HG02852 (cell line): ENCODE data around the gene PSORS1C1.
A peak's percentile ranks its signal among the peaks of the same experiment; 100 is the strongest.
"Not testable (repeated sequence)": the region's sequence is repeated elsewhere in the genome, so short reads cannot be mapped to it uniquely, and the experiment has no call there.

ENCODE experiments used
- ATAC-seq: cut with Tn5 transposase; IDR thresholded peaks from one replicate; pipeline ENCODE4 v1.9.1; 2021; ENCODE audit warnings: mild to moderate bottlenecking, moderate library complexity; ENCODE audit not compliant: unreplicated experiment

The PSORS1C1 gene

DNA sequence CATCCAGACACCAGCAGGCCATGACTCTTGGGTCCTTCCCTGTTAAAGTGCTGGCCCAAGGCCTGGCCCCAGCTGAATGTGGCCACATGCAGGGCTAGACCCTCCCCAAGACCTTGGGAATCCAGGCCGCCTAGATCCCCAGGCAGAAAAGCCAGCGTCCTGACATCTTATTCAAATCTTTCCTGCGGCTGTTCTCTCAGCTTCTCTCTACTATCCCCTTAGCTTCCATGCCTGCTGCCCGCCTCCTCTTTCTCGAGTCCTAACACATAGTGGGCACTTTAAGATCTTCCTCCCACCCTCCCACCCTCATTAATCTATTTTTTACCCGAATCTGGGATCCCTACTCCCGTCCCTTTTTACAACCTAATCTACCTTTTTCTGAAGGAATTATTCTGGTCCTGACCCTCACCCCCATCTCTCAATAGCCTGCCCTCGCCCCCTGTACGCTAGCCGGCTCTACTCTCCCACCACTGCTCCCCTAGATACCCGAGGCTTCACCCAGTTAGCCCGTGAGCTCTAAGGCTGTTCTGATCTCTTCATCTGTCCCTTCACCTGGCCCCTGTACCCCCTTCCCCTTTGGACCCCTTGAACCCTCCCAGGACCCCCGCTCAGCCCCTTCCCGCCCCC, 43.0 kb downstream of the PSORS1C1 start, which contains the start of gene CCHCR1:
Gene CCHCR1, minus strand, starts transcription at position 290 of the 627 bp plus-strand sequence. Its CDS starts 202 bp downstream, at position 88.
- no peak for ATAC-seq

DNA sequence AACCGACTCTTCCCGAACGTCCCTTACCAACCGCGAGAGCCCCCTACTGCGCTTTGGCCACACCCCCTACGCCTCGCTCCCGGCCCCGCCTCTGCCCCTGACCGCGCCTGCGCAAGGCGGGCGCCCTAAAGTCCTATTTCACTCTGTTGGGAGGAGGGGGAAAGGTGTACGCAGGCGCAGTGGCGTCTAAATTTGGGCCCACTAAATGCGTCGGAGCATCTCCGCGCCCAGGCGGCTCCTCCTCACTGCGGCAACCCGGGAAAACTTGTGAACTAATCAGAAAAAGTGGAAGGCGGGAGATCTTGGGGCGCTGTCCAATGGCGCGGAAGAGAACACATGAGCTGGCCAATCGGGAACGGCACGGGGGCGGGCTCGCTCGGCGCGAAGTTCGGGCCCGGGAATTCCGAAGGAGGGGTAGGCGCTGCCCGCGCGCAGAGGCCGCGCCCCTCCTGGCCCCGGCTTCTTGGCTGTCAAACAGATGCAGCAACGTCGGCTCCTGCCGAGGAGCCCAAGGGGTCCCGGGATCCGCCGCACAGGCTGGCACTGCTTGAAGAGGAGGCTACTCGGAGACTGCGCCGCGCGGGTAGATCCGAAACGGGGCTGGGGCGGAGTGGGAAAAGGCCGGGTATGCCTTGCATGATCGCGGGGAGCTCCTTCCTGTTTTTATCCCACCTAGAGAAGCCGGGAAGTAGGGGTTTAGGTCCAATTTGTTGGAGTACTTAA, 43.7 kb downstream of the PSORS1C1 start, which contains the start of gene TCF19:
Gene TCF19, plus strand, starts transcription at position 450 of the 723 bp plus-strand sequence. CDS start 881 bp downstream, outside the sequence.
- ATAC-seq: peak; percentile 84

DNA sequence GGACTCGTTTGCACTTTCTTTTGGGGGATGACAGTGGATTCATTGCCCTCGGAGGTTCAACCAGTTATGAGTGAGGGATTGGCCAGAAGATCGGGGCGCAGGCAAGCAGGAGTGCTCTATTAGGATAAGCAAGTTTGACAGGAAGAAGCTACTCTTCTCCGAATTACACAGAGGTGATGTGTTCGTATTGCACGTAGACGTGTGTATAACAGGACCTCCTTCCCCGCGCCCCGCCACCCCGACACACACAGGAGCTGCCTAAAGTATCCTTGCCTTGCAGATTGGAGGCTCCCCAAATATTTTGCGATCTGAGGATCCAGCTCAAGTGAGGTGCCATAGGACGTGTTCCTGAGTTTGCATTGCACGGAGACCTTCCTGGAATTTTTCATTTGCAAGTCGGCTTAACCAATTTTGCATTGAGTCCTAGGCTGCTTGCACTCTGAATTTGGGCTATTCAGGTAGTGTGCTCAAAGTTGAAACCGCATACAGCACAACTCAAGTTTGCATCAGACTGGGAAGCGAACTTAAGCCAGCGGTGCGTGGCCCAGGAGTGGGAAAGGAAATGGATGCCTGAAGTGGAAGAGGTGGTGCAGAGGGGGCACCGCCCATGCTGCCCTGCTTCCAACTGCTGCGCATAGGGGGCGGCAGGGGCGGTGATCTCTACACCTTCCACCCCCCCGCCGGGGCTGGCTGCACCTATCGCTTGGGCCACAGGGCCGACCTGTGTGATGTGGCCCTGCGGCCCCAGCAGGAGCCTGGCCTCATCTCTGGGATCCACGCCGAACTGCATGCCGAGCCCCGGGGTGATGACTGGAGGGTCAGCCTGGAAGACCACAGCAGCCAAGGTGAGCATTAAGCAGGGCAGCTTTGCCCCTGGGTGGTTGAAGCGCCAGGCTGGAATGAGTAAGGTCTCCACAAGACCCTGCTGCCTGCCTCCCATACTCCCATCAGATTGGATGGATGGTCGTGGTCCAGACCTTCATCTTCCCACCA, 44.6 kb downstream of the PSORS1C1 start:
- ATAC-seq: no peak

DNA sequence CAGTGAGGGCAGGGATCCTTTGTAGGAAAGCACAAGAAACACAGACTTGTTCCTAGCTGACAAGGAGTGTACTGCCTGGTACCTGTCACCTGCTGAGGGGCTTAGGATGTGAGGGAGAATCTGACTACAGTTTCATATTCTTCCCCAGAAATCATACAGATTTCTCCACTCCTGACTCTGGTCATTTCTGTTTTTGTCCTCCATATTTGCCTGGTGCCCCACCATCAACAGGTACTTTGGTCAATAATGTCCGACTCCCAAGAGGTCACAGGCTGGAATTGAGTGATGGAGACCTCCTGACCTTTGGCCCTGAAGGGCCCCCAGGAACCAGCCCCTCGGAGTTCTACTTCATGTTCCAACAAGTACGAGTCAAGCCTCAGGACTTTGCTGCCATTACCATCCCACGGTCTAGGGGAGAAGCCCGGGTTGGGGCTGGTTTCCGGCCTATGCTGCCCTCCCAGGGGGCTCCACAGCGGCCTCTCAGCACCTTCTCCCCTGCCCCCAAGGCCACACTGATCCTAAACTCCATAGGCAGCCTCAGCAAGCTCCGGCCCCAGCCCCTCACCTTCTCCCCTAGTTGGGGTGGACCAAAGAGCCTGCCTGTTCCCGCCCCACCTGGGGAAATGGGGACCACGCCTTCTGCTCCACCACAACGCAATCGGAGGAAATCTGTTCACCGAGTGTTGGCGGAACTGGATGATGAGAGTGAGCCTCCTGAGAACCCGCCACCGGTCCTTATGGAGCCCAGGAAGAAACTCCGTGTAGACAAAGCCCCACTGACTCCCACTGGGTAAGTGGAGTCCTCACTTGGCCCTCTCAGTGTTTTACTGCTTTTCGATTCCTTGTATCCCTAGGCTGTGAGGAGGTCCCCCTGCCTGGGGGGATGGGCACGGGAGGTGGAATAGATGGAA, 46.9 kb downstream of the PSORS1C1 start:
- no peak for ATAC-seq

DNA sequence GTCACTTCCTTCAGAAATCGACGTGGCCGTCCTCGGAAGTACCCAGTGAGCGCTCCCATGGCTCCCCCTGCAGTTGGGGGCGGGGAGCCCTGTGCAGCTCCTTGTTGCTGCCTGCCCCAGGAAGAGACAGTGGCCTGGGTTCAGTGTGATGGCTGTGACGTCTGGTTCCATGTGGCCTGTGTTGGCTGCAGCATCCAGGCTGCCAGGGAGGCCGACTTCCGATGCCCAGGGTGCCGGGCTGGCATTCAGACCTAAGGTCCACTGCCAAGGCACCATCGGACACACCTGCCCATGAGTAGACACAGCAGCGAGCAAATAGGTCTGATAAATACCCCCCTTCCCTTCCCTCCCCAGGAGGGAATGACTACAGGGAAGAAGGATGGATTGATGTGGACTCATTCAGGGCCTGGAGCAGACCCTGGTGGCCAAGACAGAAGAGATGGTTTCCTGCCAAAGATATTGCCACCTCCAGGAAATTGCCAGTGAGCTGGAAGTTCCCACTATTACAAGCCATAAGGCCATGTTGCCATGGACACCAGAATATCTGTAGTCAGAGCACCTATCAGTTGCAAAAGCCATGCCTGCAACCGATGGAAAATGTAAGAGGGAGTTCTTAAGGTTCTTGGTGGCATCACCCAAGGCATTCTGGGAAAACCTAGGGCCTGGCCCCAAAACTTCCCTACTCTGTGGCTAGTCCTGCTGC, 48.0 kb downstream of the PSORS1C1 start:
- no peak for ATAC-seq

DNA sequence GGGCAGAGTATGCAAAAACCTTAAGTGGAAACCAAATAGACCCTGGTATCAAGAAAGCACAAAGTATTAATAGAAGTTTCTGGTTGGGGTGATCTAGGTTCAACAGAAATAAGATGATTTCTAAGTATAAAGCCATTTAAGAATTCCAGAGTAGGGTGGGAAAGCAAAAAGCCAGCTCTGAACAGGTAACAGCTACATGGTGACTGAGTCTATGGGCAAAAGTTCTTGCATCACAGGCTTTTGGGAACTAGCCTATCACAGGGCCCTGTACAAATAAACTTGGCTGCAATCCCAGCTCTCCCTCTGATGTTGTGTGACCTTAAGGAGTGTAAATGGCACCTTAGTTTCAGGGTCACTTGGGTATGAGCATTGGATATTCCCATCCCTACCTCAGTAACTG, 49.3 kb downstream of the PSORS1C1 start:
- no peak for ATAC-seq

DNA sequence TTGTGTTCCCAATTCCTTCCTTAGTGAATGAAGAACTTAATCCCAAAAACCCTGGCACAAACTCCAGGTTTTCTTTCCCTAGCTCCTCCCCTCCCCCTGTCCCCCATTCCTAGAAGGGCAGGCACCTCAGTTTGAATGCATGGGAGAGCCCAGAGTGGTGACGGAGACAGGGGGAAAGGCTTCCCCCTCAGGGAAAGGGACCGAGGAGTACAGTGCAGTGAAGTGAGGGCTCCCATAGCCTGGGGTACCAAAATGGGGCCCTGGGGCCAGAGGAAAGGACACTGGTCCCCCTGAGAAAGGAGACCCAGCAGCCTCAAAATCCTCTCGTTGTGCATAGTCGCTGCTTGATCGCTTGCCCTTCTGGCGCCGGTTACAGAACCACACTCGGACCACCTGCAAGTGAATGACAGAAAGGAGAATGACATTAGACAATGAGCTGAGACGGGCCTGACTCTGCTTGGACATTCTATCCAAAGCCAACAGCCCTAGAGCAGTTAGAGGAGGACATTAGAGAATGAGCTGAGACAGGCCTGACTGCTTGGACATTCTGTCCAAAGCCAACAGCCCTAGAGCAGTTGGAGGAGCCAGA, 50.0 kb downstream of the PSORS1C1 start:
- ATAC-seq: not testable (repeated sequence)

DNA sequence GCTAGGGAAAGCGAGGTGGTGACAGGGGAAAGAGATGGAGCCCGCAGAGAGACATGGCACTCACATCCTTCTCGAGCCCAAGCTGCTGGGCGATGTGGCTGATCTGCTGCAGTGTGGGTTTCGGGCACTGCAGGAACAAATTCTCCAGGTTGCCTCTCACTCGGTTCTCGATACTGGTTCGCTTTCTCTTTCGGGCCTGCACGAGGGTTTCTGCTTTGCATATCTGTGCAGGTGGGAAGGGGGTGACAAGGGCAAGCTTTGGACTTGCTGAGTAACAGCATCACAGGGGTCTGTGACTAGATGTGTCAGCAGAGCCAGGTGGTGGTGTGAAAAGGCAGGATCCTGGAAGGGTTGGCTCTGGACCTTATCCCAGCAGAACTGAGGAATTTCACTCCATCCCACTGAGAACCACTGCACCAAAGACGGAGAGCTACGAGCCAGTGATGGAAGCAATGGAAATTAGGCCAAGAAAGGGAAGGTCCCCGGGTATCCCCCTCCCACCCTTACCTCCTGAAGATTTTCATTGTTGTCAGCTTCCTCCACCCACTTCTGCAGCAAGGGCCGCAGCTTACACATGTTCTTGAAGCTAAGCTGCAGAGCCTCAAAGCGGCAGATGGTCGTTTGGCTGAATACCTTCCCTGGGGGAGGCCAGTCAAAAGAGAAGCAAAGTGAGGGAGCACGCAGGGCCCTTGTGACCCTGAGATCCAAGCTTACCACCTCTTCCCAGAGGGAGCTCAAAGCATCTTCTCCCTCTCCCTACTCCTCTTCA, 50.6 kb downstream of the PSORS1C1 start:
- ATAC-seq: peak; percentile 77

DNA sequence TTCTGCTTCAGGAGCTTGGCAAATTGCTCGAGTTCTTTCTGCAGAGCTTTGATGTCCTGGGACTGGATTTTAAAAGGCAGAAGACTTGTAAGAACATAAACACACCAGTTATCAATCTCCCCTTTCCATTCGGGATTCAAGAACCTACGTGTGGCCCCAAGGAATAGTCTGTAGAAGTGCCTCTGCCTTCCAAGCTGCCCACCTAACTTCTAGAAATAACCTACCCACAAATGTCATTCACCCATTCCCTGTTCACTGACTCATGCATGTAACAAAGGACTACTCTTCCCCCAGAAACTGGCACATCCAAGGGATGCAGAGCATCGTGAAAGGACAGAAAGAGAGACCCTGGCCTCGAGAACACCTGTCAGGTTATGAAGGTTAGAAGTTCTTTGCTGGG, 51.4 kb downstream of the PSORS1C1 start:
- ATAC-seq: no peak

DNA sequence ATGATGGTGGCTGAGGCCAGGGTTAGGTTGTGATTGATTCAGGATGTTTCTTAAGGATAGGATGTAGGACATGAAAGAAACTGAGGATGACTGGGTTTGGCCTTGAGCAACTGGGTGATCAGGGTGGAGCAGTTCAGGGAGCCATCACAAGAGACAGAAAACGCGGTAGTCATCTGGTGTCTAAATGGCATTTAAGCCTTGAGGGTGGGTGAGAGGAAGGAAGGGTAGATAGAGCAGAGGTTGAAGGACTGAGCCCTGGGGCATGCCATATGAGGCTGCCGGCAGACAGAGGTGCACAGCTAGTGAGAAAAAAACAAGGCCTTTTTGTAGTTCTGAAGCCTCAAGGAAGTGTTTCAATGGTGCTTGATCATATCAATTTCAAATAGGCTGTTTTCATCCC, 54.0 kb downstream of the PSORS1C1 start:
- no peak for ATAC-seq

DNA sequence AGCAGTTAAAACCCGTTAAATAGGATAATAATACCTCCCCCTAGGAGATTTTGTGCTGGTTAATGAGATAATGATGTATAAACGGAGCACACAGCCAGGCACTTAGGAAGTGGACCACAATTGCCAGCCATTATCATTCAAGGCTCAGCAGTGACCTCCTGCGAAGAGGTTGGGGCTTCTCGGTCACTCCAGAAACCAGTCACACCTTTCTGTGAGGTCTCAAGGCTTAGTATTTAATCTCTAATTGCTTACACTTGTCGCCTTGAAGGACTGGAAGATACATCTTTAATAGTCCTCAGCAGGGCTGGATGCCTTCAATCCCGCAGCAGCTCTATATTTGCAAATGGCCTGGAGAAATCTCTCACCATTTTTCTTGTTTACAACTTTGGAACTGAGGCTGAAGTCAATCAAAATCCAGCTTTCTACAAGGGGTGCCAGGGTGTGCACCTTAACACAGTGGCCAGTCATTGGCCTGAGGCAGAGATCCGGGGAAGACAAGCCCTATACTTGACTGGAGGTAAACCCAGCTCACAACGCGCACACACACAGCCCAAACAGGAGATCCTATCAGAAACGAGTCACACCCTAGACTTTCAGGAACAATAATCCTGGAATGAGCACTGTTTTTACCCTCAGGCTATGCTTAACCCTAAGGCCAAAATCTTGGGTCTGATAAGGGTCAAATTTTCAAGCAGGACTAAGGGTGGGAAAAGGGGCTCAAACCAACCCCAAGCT, 54.7 kb downstream of the PSORS1C1 start:
- no peak for ATAC-seq

DNA sequence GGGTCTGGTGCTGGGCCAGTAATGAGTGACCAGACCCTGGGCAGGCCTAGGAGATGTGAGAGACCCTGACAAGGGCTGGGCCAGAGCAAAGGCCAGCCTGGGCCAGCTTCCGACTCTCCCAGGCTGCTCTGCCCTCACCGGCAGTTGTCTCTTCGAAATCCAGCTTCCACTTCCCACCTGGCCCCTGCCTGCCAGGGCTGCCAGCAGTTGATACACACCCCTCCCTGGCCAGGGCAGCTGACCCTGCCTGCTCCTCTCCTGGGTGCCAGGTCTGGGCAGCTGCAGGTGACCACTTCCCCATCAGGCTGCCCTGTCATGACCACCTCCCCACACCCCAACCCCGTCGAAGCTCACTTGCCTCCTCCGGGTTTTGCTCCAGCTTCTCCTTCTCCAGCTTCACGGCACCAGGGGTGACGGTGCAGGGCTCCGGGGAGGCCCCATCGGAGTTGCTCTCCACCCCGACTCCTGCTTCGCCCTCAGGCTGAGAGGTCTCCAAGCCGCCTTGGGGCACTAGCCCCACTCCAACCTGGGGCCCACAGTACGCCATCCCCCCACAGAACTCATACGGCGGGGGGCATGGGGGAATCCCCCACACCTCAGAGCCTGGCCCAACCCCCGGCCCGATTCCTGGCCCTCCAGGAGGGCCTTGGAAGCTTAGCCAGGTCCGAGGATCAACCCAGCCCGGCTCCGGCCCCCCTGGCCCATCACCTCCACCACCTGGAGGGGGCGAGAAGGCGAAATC, 55.4 kb downstream of the PSORS1C1 start:
- not testable (repeated sequence) for ATAC-seq

DNA sequence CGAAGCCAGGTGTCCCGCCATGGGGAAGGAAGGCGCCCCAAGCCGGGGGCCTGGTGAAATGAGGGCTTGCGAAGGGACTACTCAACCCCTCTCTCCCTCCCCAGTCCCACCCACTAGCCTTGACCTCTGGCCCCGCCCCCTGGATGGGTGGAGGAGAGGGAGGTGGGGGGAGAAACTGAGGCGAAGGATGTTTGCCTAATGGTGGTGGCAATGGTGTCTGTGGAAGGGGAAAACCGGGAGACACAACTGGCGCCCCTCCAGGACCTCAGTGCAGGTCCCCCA, 55.9 kb downstream of the PSORS1C1 start, which contains the start of gene POU5F1:
Gene POU5F1, minus strand, starts transcription at position 83 of the 282 bp plus-strand sequence. Its CDS starts 62 bp downstream, at position 21.
- ATAC-seq: no peak

DNA sequence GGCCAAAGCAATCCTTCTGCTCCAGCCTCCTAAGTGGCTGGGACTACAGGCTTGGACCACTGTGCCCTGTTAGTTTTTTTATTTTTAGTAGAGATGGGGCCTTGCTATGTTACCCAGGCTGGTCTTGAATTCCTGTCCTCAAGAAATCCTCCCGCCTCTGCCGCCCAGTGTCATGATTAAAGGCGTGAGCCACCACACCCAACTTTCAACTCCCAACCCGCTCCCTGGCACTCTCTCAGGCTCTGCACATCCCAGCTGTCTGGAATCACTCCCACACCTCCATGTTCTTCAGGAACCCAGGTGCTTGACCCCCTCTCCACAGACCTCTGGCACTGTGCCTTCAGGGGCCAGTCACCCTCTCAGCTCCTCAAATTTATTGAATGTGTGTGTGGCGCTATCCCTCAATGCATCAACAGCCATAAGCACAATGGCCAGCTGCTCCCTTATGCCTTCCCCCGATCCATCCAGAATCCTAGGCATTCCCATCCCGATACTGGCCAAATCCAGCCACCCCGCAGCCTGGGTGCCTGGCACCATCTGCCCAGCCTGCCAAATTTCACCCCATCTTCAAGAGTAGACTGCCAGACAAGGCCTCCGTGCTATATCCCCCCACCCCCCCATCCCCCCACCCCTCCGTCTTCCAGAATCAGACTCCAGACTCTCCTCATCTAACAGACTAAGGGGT, 56.5 kb downstream of the PSORS1C1 start:
- ATAC-seq: no peak

DNA sequence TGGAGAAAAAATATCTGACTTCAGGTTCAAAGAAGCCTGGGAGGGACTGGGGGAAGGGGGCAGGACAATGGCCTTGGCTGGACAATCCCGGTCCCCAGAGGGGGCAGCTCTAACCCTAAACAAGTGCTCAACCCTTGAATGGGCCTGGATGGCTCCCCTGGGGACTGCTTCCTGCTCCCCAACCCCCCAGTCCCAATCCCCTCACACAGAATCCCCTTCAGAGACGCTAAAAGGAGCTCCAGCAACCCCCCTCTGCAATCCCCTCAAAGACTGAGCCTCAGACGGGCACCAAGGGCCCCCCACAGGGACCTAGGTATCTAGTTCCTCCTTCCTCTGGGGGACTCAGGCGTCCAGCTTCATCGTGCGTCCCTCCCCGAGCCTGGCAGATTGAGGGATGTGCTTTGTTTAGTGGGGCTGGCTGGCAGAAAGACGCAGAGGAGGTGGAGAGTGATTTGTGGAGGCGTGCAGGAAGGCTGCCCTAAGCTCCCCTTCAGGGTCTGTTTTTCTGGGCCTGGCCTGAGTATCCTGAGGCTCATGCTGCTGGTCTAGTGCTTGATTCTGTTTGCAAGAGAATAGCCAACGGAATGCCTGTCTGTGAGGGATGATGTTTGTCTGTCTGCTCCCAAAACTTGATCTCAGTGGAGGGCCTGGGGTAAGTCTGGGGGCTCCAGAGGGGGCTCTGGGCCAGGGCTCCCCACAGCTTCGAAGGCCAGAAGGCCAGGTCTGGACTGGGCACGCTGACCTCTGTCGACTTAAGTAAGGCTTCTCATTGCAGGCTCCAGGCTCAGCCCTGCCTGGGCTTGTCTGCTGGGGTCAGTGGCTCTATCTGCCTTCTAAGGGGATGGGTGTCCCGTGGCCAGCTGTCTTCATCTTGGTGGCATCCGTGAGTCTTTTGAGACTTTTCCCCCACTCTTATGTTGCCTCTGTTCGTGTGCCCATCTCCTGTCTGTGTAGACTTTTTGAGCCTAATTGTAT, 57.6 kb downstream of the PSORS1C1 start:
- no peak for ATAC-seq
